ENCODE measurements around the gene UBR7.

DNA sequence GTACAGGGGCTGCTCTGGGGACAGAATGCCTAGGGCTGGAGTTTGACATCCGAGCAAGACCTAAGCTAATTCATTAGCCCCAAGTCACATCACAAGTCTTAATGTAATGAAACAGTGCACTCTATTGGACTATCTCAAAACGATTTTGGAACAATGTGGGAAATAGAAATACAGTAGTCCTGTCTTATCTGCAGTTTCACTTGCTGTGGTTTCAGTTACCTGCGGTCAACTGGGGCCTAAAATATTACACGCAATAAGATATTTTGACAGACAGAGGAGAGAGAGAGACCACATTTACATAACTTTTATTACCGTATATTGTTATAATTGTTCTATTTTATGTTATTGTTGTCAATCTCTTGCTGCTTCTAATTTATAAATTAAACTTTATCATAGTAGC is 43.5 kb upstream of the UBR7 start:
- TF ChIP-seq EZH2 (IDR thresholded peaks at IDR 0.05; ENCODE audit: insufficient read depth, low read length), result no peak
- no peak for TF ChIP-seq CTCF (IDR thresholded peaks at IDR 0.05; ENCODE audit: insufficient read depth, low read depth, low read length)
